B cell (primary cell): Measurements from ENCODE around the gene TBC1D4. TPM values are rescaled to one million over a fixed set of nuclear protein-coding genes. Genes with fewer than 3 reads are reported as not detected.

ENCODE experiments used
- ATAC-seq: fragments of 200-7000 bp; cut with Tn5 transposase; one replicate; pipeline ENCODE4 v1.10.0; 2021; ENCODE audit warnings: low read depth, mild to moderate bottlenecking, moderate number of reproducible peaks, moderate library complexity
- CTCF ChIA-PET: fragments of 350-600 bp; sonication (Branson Sonifier 250); formaldehyde crosslinking; loops from one replicate; lab custom pipeline; 2021; ENCODE audit warnings: antibody characterized with exemption, inconsistent platforms; lab: Charles Lee
- POLR2A ChIA-PET: fragments of 350-600 bp; sonication (Branson Sonifier 250); formaldehyde crosslinking; loops from one replicate; lab custom pipeline; 2021; ENCODE audit warnings: antibody characterized with exemption; lab: Charles Lee
- DNase-seq: peaks from one replicate; pipeline ENCODE4 v3.0.0; 2013
- H2AFZ ChIP-seq: 2 replicates; pipeline ENCODE4 v1.6.1; 2012; ENCODE audit warnings: mild to moderate bottlenecking, low read depth, low read length; ENCODE audit not compliant: insufficient read depth, poor library complexity, severe bottlenecking
- H3K27ac ChIP-seq, 2 donors: 1 replicate in 1 of 2; 2 replicates in 1 of 2; pipeline ENCODE4 v1.5.1; 2012 to 2013; ENCODE audit warnings: low read length in 2 of 2, mild to moderate bottlenecking in 2 of 2, moderate library complexity in 1 of 2
- H3K27me3 ChIP-seq, 4 experiments: fragments of 200-600 bp in 1 of 4; sonication (generic) in 1 of 4; replicated peaks in 1 of 4; 1 replicate in 2 of 4; 2 replicates in 2 of 4; pipeline versions ENCODE4 v1.6.1 to v1.7.0; 2013 to 2016; ENCODE audit warnings: low read length in 3 of 4, mild to moderate bottlenecking in 2 of 4, mixed read lengths in 1 of 4, moderate library complexity in 1 of 4; ENCODE audit not compliant: insufficient read depth in 4 of 4, control insufficient read depth in 3 of 4; ENCODE audit errors: control extremely low read depth in 1 of 4
- H3K36me3 ChIP-seq, 2 experiments: replicated peaks in 1 of 2; 1 replicate in 1 of 2; 2 replicates in 1 of 2; pipeline versions ENCODE4 v1.6.1 to v1.7.1; 2013; ENCODE audit warnings: low read length in 1 of 2; ENCODE audit not compliant: insufficient read depth in 2 of 2, control insufficient read depth in 1 of 2; ENCODE audit errors: control extremely low read depth in 1 of 2, extremely low read depth in 1 of 2
- H3K4me1 ChIP-seq, 2 donors: fragments of 200-600 bp in 1 of 2; sonication (generic) in 1 of 2; 1 replicate in 1 of 2; 2 replicates in 1 of 2; pipeline versions ENCODE4 v1.5.1 to v1.6.1; 2013 to 2017; ENCODE audit warnings: low read length in 2 of 2; ENCODE audit not compliant: control insufficient read depth in 2 of 2, insufficient read depth in 2 of 2
- H3K4me2 ChIP-seq: replicated peaks from 2 replicates; pipeline ENCODE3; 2012; ENCODE audit warnings: mild to moderate bottlenecking, low read depth, low read length; ENCODE audit not compliant: poor library complexity, severe bottlenecking
- H3K4me3 ChIP-seq, 5 experiments: fragments of 200-600 bp in 1 of 5; sonication (generic) in 1 of 5; 1 replicate in 3 of 5; 2 replicates in 2 of 5; pipeline versions ENCODE4 v1.5.1 to v1.7.0; 2011 to 2016; ENCODE audit warnings: low read length in 4 of 5, mild to moderate bottlenecking in 4 of 5, low read depth in 2 of 5, control low read depth in 1 of 5, moderate library complexity in 1 of 5; ENCODE audit not compliant: insufficient read depth in 1 of 5; ENCODE audit errors: control extremely low read depth in 1 of 5, extremely low read depth in 1 of 5
- H3K79me2 ChIP-seq: fragments of 200-600 bp; sonication (generic); one replicate; pipeline ENCODE4 v1.6.0; 2016; ENCODE audit warnings: low read length; ENCODE audit not compliant: control insufficient read depth, insufficient read depth
- H3K9ac ChIP-seq: fragments of 200-600 bp; sonication (generic); 2 replicates; pipeline ENCODE4 v1.6.1; 2017; ENCODE audit warnings: mild to moderate bottlenecking, low read length, moderate library complexity
- H3K9me3 ChIP-seq, 3 donors: one replicate each; pipeline versions ENCODE4 v1.6.1 to v1.7.1; 2013; ENCODE audit warnings: low read length in 2 of 3; ENCODE audit not compliant: control insufficient read depth in 2 of 3, insufficient read depth in 1 of 3; ENCODE audit errors: control extremely low read depth in 1 of 3
- H4K20me1 ChIP-seq: 2 replicates; pipeline ENCODE4 v1.6.0; 2012; ENCODE audit warnings: mild to moderate bottlenecking, low read length; ENCODE audit not compliant: insufficient read depth, control insufficient read depth, poor library complexity, severe bottlenecking
- H3K27ac Mint-ChIP-seq: one replicate; pipeline ENCODE4 v1.8.0; 2021; ENCODE audit warnings: mixed read lengths
- H3K27me3 Mint-ChIP-seq: one replicate; pipeline ENCODE4 v1.8.0; 2021; ENCODE audit warnings: mixed read lengths
- H3K4me1 Mint-ChIP-seq: one replicate; pipeline ENCODE4 v1.8.0; 2021; ENCODE audit warnings: mixed read lengths
- H3K4me3 Mint-ChIP-seq: one replicate; pipeline ENCODE4 v1.8.0; 2021; ENCODE audit warnings: mixed read lengths
- H3K9me3 Mint-ChIP-seq: one replicate; pipeline ENCODE4 v1.8.0; 2022; ENCODE audit warnings: mixed read lengths; ENCODE audit not compliant: insufficient read depth
- EZH2 ChIP-seq: IDR thresholded peaks from 2 replicates; pipeline ENCODE4 v1.6.1; 2012; ENCODE audit warnings: borderline replicate concordance, low read depth, mild to moderate bottlenecking, moderate library complexity, low read length; ENCODE audit not compliant: insufficient read depth, poor library complexity, severe bottlenecking
- WGBS: methylation state at CpG from one replicate; pipeline ENCODE4 v1.1.5; 2013; ENCODE audit warnings: missing lambda C conversion rate; ENCODE audit not compliant: insufficient coverage; 5-methylcytosine and 5-hydroxymethylcytosine counted together
- intact Hi-C: fragments of 100-400 bp; cut with micrococcal nuclease; formaldehyde crosslinking; loops from one replicate; pipeline ENCODE4 v1.10.0; 2022
- polyA plus RNA-seq: library from polyadenylated mRNA; depleted of rRNA; stranded (reverse); fragments of >200 nt; gene quantifications from 2 replicates; pipeline ENCODE4 v1.2.3, GENCODE V29; 2012
- total RNA-seq, 2 donors: library from RNA; stranded (reverse); fragments of 120-200 nt in 1 of 2; gene quantifications; 1 replicate in 1 of 2; 2 replicates in 1 of 2; pipeline versions ENCODE4 v1.2.3 to v1.2.4, GENCODE V29; 2013 to 2022
- TF ChIP-seq, protein P1 (sequence below): fragments of 200-600 bp; IDR thresholded peaks from one replicate; pipeline ENCODE4 v1.8.0; 2022; ENCODE audit warnings: antibody characterized with exemption, mild to moderate bottlenecking

Gene TBC1D4
- total and polyA plus RNA-seq, 2 donors (not counting 1 experiment from before 2014, with no cell fraction given), result 1.6 to 3.5 TPM

DNA sequence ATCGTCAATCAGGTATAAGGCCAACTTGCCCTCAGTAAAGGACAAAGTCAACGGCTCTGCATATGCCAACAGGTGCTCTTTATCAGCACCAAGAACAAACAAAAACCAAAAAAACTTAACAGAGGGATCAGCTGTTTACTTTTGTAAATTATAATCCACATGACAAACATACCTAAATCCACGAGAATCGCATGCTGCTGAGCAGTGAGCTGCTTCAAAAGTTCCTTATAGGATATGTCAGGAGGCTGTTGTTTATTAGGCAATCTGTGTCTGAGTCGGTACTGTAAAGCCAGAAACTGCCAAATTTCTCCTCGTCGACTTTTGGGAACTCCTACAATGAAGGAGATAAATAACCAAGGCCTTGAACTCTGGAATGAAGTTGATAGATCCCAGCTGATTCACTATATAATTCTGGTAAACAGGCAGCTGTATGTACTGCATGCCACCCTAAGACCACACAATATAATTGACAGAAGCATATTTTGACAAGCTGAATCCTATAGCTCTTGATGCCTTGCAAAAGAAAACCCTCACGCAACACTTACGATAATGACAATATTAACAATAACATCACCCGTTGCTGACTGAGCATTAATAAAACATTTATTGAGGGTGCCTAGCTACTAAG is 179.8 kb downstream of the TBC1D4 start:
- H3K27me3 ChIP-seq, result no peaks in the 10 kb centered on the region
- H3K9ac ChIP-seq, result no peak overlapping the region
- Mint-ChIP-seq H3K9me3 (no peaks in the 10 kb centered on the region), H3K4me3 (no peak overlapping the region), H3K27me3 (no peaks in the 10 kb centered on the region), H3K4me1 (peaks cover 3% of the 10 kb centered on the region), H3K27ac (no peak overlapping the region)
- no peak overlapping the region for H3K4me3 ChIP-seq
- H3K4me2 ChIP-seq, result no peak overlapping the region
- intact Hi-C loops, result no loop called here
- no peaks in the 10 kb centered on the region for H3K9me3 ChIP-seq
- no peaks in the 10 kb centered on the region for H3K79me2 ChIP-seq
- WGBS, result 100% methylated on average over 5 of the region's 10 CpGs
- H3K4me1 ChIP-seq, result no peaks in the 10 kb centered on the region
- ChIA-PET POLR2A (no interaction called here), CTCF (no interaction called here)
- no peak overlapping the region for H3K27ac ChIP-seq
- no peak for DNase-seq
- no peak for ATAC-seq
- H2AFZ ChIP-seq, result no peak overlapping the region
- TF ChIP-seq EZH2, result no peak
- TF ChIP-seq, protein P1, sequence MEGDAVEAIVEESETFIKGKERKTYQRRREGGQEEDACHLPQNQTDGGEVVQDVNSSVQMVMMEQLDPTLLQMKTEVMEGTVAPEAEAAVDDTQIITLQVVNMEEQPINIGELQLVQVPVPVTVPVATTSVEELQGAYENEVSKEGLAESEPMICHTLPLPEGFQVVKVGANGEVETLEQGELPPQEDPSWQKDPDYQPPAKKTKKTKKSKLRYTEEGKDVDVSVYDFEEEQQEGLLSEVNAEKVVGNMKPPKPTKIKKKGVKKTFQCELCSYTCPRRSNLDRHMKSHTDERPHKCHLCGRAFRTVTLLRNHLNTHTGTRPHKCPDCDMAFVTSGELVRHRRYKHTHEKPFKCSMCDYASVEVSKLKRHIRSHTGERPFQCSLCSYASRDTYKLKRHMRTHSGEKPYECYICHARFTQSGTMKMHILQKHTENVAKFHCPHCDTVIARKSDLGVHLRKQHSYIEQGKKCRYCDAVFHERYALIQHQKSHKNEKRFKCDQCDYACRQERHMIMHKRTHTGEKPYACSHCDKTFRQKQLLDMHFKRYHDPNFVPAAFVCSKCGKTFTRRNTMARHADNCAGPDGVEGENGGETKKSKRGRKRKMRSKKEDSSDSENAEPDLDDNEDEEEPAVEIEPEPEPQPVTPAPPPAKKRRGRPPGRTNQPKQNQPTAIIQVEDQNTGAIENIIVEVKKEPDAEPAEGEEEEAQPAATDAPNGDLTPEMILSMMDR, result no peak
- H3K36me3 ChIP-seq, result no peaks in the 10 kb centered on the region
- H4K20me1 ChIP-seq, result no peaks in the 10 kb centered on the region

DNA sequence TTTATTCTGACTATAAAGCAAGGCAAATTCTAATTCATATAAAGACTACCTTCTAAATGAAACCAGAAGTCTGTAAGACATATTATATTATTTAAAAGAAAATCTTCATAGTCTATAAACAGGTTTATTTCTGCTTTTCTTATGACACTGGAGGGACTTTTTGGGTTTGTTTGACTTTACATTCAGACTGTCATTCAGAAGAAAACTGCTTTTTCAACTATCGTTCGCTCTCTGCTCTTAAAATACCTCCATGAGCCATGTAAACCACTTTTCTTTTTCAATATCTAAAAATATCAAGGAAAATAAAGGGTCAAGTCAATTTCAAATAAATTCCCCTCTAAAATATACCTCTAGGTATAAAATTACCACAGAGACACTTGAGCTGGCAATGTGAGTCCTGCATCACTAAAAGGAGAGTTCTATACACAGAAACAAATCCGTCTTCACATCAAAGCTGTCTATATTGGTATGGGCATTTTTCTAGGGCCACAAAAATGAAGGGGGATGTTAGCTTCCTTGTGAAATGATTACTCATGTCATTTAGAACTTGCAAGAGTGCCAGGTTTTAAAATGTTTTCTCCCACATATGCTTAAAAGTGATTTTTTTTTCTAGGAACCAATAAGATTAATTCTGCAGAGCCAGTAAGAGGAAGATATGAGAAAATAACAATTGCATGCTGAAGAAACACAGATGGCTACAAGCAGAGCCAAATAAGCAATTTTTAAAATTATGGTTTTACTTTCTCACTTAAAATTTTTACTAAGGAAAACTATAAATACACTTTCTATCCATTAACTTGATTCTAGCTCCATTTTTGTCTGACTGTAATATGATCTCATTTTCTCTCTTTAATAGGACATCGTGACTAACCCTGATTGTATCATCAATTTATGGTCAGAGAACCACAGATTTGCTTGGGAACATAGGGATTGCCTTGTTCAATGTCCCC is 181.8 kb downstream of the TBC1D4 start:
- no peak overlapping the region for H3K4me3 Mint-ChIP-seq
- H3K27ac Mint-ChIP-seq, result no peak overlapping the region
- Histone ChIP-seq H3K9ac (no peak overlapping the region), H3K27ac (no peak overlapping the region), H3K4me3 (no peak overlapping the region), H4K20me1 (no peaks in the 10 kb centered on the region), H3K4me1 (no peaks in the 10 kb centered on the region), H3K4me2 (no peak overlapping the region), H3K9me3 (no peaks in the 10 kb centered on the region), H3K36me3 (no peaks in the 10 kb centered on the region), H2AFZ (no peak overlapping the region), H3K79me2 (no peaks in the 10 kb centered on the region), H3K27me3 (no peaks in the 10 kb centered on the region)
- TF ChIP-seq, protein P1, result no peak
- no peak for TF ChIP-seq EZH2
- no peaks in the 10 kb centered on the region for H3K27me3 Mint-ChIP-seq
- no CpG with 5 or more reads among the region's 4 CpGs for WGBS
- peaks cover 3% of the 10 kb centered on the region for H3K4me1 Mint-ChIP-seq
- ChIA-PET CTCF (no interaction called here), POLR2A (no interaction called here)
- no peaks in the 10 kb centered on the region for H3K9me3 Mint-ChIP-seq
- ATAC-seq, result no peak
- DNase-seq, result no peak
- intact Hi-C loops, result no loop called here
